ENCODE data around the gene PDE11A. TPM values are rescaled to one million over a fixed set of nuclear protein-coding genes. Genes with fewer than 3 reads are reported as not detected.
"Not testable (repeated sequence)": the region's sequence is repeated elsewhere in the genome, so short reads cannot be mapped to it uniquely, and the experiment has no call there.

The PDE11A gene
- total RNA-seq, 1 experiment from 2014 or later = 1.4 TPM

DNA sequence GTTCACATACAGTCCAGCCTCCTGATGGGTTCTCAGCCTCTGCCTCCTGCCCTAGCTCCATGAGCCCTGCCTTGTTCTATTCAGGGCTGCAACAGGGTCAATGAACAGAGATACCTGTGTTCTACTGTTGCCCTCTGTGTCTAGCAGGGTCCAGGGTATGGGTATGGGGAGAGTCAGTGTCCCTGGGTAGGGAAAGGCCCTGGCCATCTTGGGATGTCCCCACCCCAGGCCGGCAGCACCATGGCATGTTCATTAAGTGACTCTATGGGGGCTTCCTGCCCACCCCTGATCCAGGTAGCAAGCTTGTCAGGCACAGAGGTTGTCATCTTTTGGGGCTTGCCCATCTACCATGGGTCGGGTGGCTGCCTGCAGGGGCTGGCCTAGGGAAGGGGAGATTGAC is 13.5 kb downstream of the PDE11A start:
- no peaks in the 10 kb centered on the region for H3K9me3 Mint-ChIP-seq (ENCODE audit: low read depth, unreplicated experiment)
- no peaks in the 10 kb centered on the region for H3K4me1 Mint-ChIP-seq (ENCODE audit: low read depth, unreplicated experiment)
- CTCF ChIA-PET = no interaction called here
- no peak overlapping the region for H3K4me3 Mint-ChIP-seq (ENCODE audit: low read depth, unreplicated experiment)
- intact Hi-C loops (cut with micrococcal nuclease; ENCODE audit: unreplicated experiment) = no loop called here
- TF ChIP-seq, protein P1, sequence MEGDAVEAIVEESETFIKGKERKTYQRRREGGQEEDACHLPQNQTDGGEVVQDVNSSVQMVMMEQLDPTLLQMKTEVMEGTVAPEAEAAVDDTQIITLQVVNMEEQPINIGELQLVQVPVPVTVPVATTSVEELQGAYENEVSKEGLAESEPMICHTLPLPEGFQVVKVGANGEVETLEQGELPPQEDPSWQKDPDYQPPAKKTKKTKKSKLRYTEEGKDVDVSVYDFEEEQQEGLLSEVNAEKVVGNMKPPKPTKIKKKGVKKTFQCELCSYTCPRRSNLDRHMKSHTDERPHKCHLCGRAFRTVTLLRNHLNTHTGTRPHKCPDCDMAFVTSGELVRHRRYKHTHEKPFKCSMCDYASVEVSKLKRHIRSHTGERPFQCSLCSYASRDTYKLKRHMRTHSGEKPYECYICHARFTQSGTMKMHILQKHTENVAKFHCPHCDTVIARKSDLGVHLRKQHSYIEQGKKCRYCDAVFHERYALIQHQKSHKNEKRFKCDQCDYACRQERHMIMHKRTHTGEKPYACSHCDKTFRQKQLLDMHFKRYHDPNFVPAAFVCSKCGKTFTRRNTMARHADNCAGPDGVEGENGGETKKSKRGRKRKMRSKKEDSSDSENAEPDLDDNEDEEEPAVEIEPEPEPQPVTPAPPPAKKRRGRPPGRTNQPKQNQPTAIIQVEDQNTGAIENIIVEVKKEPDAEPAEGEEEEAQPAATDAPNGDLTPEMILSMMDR (IDR thresholded peaks at IDR 0.05; ENCODE audit: unreplicated experiment) = no peak
- no peaks in the 10 kb centered on the region for H3K27me3 Mint-ChIP-seq (ENCODE audit: unreplicated experiment)
- BruUV-seq (replicated peaks) = no TSS peak
- no peak overlapping the region for H3K27ac Mint-ChIP-seq (ENCODE audit: unreplicated experiment)
- DNase-seq = no peak
- H3K36me3 Mint-ChIP-seq (ENCODE audit: insufficient read depth, unreplicated experiment) = no peaks in the 10 kb centered on the region

DNA sequence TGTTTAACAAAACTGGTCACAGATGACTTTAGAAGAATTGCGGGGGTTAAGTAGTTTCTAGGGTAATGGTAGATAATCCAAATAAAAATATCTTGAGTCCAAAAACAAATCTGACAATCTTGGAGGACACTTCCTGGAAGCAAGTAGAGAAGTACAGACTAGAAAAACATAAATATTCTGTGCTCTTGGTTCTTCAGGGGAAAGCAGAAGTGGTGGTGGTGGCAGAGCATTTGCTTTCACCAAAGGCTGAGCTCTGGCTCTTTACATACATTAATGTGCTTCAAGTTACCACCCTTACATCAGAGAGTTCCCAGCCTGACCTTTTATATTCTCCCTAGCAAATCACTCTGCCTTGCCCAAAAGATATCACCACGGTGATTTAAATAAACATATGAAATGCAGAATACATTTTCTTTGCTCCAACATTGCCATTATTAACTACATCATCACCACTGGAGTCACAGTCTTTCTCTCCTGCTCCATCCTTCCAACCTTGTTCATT is 15.3 kb downstream of the PDE11A start:
- BruUV-seq (replicated peaks) = no TSS peak
- TF ChIP-seq, protein P1 (IDR thresholded peaks at IDR 0.05; ENCODE audit: unreplicated experiment) = no peak
- H3K27me3 Mint-ChIP-seq (ENCODE audit: unreplicated experiment) = no peaks in the 10 kb centered on the region
- no peak for DNase-seq
- no peaks in the 10 kb centered on the region for H3K4me1 Mint-ChIP-seq (ENCODE audit: low read depth, unreplicated experiment)
- H3K4me3 Mint-ChIP-seq (ENCODE audit: low read depth, unreplicated experiment) = no peak overlapping the region
- CTCF ChIA-PET = no interaction called here
- no peak overlapping the region for H3K27ac Mint-ChIP-seq (ENCODE audit: unreplicated experiment)
- H3K36me3 Mint-ChIP-seq (ENCODE audit: insufficient read depth, unreplicated experiment) = no peaks in the 10 kb centered on the region
- intact Hi-C loops (cut with micrococcal nuclease; ENCODE audit: unreplicated experiment) = no loop called here
- no peaks in the 10 kb centered on the region for H3K9me3 Mint-ChIP-seq (ENCODE audit: low read depth, unreplicated experiment)

DNA sequence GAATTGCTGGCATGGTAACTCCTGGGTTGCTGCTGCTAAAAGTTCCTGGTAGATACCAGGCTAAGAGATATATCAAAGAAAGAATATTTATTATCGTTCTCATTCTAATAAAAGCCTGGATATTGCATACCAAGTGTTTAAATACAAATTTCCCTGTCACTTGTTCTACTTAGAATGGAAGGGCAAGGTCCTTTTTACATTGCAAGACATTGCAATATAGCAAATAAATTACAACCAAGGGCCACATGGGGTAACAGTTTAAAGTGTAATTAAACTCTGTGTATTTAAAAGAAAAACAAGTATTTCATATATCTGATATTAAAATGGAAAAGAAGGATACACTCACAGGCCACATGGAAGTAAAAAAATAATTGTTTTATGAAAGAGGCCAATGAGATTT is 16.2 kb downstream of the PDE11A start:
- no TSS peak for BruUV-seq (replicated peaks)
- DNase-seq = no peak

DNA sequence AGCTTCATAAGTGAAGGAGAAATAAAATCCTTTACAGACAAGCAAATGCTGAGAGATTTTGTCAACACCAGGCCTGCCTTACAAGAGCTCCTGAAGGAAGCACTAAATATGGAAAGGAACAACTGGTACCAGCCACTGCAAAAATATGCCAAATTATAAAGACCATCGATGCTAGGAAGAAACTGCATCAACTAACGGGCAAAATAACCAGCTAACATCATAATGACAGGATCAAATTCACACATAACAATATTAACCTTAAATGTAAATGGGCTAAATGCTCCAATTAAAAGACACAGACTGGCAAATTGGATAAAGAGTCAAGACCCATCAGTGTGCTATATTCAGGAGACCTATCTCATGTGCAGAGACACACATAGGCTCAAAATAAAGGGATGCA is 21.3 kb downstream of the PDE11A start:
- intact Hi-C loops (cut with micrococcal nuclease; ENCODE audit: unreplicated experiment); H3K4me3 Mint-ChIP-seq (ENCODE audit: low read depth, unreplicated experiment); H3K36me3 Mint-ChIP-seq (ENCODE audit: insufficient read depth, unreplicated experiment); BruUV-seq (replicated peaks); H3K27me3 Mint-ChIP-seq (ENCODE audit: unreplicated experiment); DNase-seq; H3K4me1 Mint-ChIP-seq (ENCODE audit: low read depth, unreplicated experiment); H3K9me3 Mint-ChIP-seq (ENCODE audit: low read depth, unreplicated experiment); CTCF ChIA-PET; H3K27ac Mint-ChIP-seq (ENCODE audit: unreplicated experiment): not testable (repeated sequence)

More for the DNA sequence above, 16.2 kb downstream of the PDE11A start:
- Mint-ChIP-seq H3K36me3 (ENCODE audit: insufficient read depth, unreplicated experiment) (no peaks in the 10 kb centered on the region), H3K27me3 (ENCODE audit: unreplicated experiment) (no peaks in the 10 kb centered on the region), H3K27ac (ENCODE audit: unreplicated experiment) (no peak overlapping the region), H3K9me3 (ENCODE audit: low read depth, unreplicated experiment) (no peaks in the 10 kb centered on the region), H3K4me3 (ENCODE audit: low read depth, unreplicated experiment) (no peak overlapping the region), H3K4me1 (ENCODE audit: low read depth, unreplicated experiment) (no peaks in the 10 kb centered on the region)
- CTCF ChIA-PET = no interaction called here
- intact Hi-C loops (cut with micrococcal nuclease; ENCODE audit: unreplicated experiment) = no loop called here
- TF ChIP-seq, protein P1 (IDR thresholded peaks at IDR 0.05; ENCODE audit: unreplicated experiment) = no peak

DNA sequence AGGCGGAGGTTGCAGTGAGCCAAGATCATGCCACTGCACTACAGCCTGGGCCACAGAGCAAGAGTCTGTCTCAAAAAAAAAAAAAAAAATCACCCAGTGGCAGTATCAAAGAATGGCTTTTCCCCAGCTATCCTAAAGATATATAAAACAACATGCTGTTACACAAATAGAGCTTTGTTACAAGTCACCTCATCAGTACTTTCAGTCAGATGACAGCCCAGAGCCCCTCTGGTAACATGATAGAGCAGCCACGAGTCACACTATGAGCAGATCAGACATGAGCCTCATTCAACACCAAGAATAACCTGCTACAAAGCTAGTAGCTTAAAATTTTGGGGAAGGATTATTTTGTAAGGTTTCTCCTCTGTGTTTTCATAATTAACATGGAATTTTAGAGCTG is 25.2 kb downstream of the PDE11A start:
- no peaks in the 10 kb centered on the region for H3K4me1 Mint-ChIP-seq (ENCODE audit: low read depth, unreplicated experiment)
- BruUV-seq (replicated peaks) = no TSS peak
- H3K36me3 Mint-ChIP-seq (ENCODE audit: insufficient read depth, unreplicated experiment) = no peaks in the 10 kb centered on the region
- no peaks in the 10 kb centered on the region for H3K9me3 Mint-ChIP-seq (ENCODE audit: low read depth, unreplicated experiment)
- CTCF ChIA-PET = interaction anchor here (0.7 kb wide), 1 partner anchor 64 kb away, joined by 4 read pairs; no protein-coding TSS in a partner anchor
- intact Hi-C loops (cut with micrococcal nuclease; ENCODE audit: unreplicated experiment) = no loop called here
- no peaks in the 10 kb centered on the region for H3K27me3 Mint-ChIP-seq (ENCODE audit: unreplicated experiment)
- H3K27ac Mint-ChIP-seq (ENCODE audit: unreplicated experiment) = no peak overlapping the region
- TF ChIP-seq, protein P1 (IDR thresholded peaks at IDR 0.05; ENCODE audit: unreplicated experiment) = no peak
- H3K4me3 Mint-ChIP-seq (ENCODE audit: low read depth, unreplicated experiment) = no peak overlapping the region
- no peak for DNase-seq

All from Calu3 (cell line).